HCT116 (cell line): ENCODE data around the gene TMEM205.

Experiments used
- EZH2 ChIP-seq: fragments of 200-600 bp; sonication (generic); IDR thresholded peaks from 2 replicates; pipeline ENCODE4 v1.6.1; 2017; ENCODE audit warnings: antibody characterized with exemption, mixed run types
- EZH2phosphoT487 ChIP-seq: fragments of 200-600 bp; IDR thresholded peaks from 2 replicates; pipeline ENCODE4 v1.6.1; 2018; ENCODE audit warnings: antibody characterized with exemption, borderline replicate concordance
- POLR2A ChIP-seq: IDR thresholded peaks from 2 replicates; pipeline ENCODE4 v1.7.0; 2011; ENCODE audit warnings: borderline replicate concordance; ENCODE audit not compliant: insufficient read depth, insufficient read length; ENCODE audit errors: extremely low read depth
- TF ChIP-seq, protein P1 (sequence below), 3 experiments: fragments of 200-600 bp in 1 of 3; sonication (generic) in 1 of 3; IDR thresholded peaks in 2 of 3; conservative IDR thresholded peaks in 1 of 3; 2 replicates each; pipeline ENCODE4 v1.5.1; 2012 to 2017; ENCODE audit warnings: low read depth in 2 of 3, low read length in 2 of 3, antibody characterized with exemption in 1 of 3, borderline replicate concordance in 1 of 3, control low read depth in 1 of 3, mild to moderate bottlenecking in 1 of 3, mixed read lengths in 1 of 3, mixed run types in 1 of 3, moderate library complexity in 1 of 3; ENCODE audit not compliant: insufficient read depth in 1 of 3
- TF ChIP-seq, protein P2 (sequence below): IDR thresholded peaks from 2 replicates; pipeline ENCODE4 v1.6.1; 2012
- TF ChIP-seq, protein P3 (sequence below): IDR thresholded peaks from 2 replicates; pipeline ENCODE4 v1.6.1; 2011; ENCODE audit warnings: mild to moderate bottlenecking, low read length, moderate library complexity; ENCODE audit not compliant: insufficient replicate concordance; ENCODE audit errors: extremely low read depth

- TF ChIP-seq, protein P1, sequence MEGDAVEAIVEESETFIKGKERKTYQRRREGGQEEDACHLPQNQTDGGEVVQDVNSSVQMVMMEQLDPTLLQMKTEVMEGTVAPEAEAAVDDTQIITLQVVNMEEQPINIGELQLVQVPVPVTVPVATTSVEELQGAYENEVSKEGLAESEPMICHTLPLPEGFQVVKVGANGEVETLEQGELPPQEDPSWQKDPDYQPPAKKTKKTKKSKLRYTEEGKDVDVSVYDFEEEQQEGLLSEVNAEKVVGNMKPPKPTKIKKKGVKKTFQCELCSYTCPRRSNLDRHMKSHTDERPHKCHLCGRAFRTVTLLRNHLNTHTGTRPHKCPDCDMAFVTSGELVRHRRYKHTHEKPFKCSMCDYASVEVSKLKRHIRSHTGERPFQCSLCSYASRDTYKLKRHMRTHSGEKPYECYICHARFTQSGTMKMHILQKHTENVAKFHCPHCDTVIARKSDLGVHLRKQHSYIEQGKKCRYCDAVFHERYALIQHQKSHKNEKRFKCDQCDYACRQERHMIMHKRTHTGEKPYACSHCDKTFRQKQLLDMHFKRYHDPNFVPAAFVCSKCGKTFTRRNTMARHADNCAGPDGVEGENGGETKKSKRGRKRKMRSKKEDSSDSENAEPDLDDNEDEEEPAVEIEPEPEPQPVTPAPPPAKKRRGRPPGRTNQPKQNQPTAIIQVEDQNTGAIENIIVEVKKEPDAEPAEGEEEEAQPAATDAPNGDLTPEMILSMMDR (IDR thresholded peaks at IDR 0.05 in 2 of 3, conservative IDR thresholded peaks at IDR 0.05 in 1 of 3; ENCODE audit: borderline replicate concordance in 1 of 3, insufficient read depth in 1 of 3, low read depth in 2 of 3, low read length in 2 of 3) = no peak
- TF ChIP-seq EZH2phosphoT487 (no peak), POLR2A (no peak), EZH2 (no peak)
- TF ChIP-seq, protein P2, sequence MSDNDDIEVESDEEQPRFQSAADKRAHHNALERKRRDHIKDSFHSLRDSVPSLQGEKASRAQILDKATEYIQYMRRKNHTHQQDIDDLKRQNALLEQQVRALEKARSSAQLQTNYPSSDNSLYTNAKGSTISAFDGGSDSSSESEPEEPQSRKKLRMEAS = no peak
- TF ChIP-seq, protein P3, sequence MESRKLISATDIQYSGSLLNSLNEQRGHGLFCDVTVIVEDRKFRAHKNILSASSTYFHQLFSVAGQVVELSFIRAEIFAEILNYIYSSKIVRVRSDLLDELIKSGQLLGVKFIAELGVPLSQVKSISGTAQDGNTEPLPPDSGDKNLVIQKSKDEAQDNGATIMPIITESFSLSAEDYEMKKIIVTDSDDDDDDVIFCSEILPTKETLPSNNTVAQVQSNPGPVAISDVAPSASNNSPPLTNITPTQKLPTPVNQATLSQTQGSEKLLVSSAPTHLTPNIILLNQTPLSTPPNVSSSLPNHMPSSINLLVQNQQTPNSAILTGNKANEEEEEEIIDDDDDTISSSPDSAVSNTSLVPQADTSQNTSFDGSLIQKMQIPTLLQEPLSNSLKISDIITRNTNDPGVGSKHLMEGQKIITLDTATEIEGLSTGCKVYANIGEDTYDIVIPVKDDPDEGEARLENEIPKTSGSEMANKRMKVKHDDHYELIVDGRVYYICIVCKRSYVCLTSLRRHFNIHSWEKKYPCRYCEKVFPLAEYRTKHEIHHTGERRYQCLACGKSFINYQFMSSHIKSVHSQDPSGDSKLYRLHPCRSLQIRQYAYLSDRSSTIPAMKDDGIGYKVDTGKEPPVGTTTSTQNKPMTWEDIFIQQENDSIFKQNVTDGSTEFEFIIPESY = no peak
Measured at GRCh38 chr19:11361037-11361770, 15.1 kb upstream of the TMEM205 start.
